Measurements from ENCODE around the gene DYNLT5.

Gene DYNLT5

DNA sequence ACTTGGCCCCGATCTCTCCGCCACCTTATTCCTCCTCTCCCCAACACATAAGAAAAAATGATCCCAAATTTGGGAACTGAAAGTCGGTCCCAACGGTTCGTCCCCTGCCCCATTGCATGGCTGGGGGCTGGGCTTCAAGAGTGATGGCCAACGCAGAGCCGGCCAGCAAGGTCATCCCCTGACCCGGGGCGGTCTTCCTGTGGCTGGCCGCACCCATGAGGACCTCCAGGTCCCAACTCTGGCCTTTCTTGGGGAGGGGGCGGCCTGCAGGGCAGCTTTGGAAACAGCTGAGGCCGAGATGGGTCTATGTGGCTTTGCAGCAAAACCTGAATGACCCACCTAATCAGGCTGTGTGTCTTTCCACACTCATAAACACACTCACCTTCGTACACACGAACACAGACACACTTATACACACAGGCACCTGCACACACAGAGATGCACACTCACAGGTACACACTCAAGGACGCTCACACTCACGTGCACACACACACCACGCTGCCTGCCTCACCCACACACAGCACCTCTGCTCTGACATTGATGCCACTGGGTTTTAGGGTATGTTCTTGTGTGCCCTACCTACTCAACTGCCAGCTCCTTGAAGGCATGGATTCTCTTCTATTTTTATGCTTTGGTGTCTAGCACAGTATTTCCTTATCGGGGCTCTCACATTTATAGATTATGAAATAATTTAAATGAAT lies 562 bp downstream of the DYNLT5 start:
- Histone ChIP-seq H3K4me3 (ENCODE audit: low read length) (peak overlapping the region; percentile 70), H3K9me3 (replicated peaks; ENCODE audit: low read length) (no peaks in the 10 kb centered on the region), H3K9ac (ENCODE audit: low read depth, low read length) (peak overlapping the region; percentile 71), H3K27me3 (ENCODE audit: control insufficient read depth, insufficient read depth, low read length) (no peaks in the 10 kb centered on the region), H3K4me1 (ENCODE audit: control insufficient read depth, insufficient read depth, low read length) (peaks cover 43% of the 10 kb centered on the region), H3K36me3 (ENCODE audit: insufficient read depth, low read length) (no peaks in the 10 kb centered on the region), H3K4me2 (ENCODE audit: low read length) (peak overlapping the region; percentile 90)

- no peaks in the 10 kb centered on the region for H3K27me3 ChIP-seq (ENCODE audit: control insufficient read depth, insufficient read depth, low read length)
- no peak overlapping the region for H3K4me3 ChIP-seq (ENCODE audit: low read length)
- no peaks in the 10 kb centered on the region for H3K36me3 ChIP-seq (ENCODE audit: insufficient read depth, low read length)
- H3K9ac ChIP-seq (ENCODE audit: low read depth, low read length): no peak overlapping the region
- peaks cover 3% of the 10 kb centered on the region for H3K4me1 ChIP-seq (ENCODE audit: control insufficient read depth, insufficient read depth, low read length)
- H3K4me2 ChIP-seq (ENCODE audit: low read length): no peak overlapping the region
- no peaks in the 10 kb centered on the region for H3K9me3 ChIP-seq (replicated peaks; ENCODE audit: low read length)
These were observed 5.5 kb downstream of the DYNLT5 start for GRCh38 chr1:66757722-66758240.

DNA sequence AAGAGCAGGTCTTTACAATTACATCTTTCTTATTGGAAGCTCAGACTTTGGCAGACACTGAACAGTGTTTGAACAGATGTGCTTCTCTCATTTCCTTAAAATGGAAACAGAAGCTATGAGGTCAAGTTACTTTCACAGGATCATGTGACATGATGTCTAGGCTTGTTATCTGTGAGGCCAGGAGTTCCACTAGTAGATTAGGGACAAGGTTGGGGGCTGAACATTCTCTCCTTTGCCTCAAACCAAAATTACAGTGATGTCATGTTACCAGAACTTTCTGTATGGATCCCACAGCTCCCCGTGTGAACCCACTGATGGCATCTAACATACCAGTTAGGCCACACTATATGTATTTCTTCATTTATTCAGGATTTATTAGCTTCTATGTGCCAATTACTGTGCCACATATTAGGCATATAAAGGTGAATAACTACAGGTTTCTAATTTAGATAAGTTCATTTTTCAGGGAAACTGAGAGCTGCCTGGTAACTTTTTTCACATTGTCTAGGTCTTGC lies 6.0 kb downstream of the DYNLT5 start:
- H3K9me3 ChIP-seq (replicated peaks; ENCODE audit: low read length): no peaks in the 10 kb centered on the region
- no peaks in the 10 kb centered on the region for H3K4me1 ChIP-seq (ENCODE audit: control insufficient read depth, insufficient read depth, low read length)
- no peak overlapping the region for H3K4me3 ChIP-seq (ENCODE audit: low read length)
- no peaks in the 10 kb centered on the region for H3K36me3 ChIP-seq (ENCODE audit: insufficient read depth, low read length)
- no peak overlapping the region for H3K9ac ChIP-seq (ENCODE audit: low read depth, low read length)
- no peaks in the 10 kb centered on the region for H3K27me3 ChIP-seq (ENCODE audit: control insufficient read depth, insufficient read depth, low read length)
- H3K4me2 ChIP-seq (ENCODE audit: low read length): no peak overlapping the region

DNA sequence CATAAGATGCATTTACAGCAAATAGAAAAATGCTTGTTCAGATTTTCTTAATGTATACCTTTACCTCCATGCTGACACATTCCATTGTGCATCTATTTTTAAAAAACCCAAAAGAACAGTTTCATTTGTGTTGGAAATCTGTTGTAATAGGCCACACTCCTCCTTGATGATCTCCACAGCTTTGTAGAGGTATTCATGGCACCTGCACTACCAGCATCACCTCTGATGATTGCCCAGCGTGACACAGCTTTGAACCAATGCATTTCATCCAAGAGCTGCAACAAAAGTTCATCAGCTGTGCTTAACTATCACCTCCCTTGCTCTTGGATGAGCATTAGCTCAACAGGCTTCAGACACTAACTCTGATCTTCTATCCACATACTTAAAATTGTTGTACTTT lies 8.2 kb downstream of the DYNLT5 start:
- no peaks in the 10 kb centered on the region for H3K9me3 ChIP-seq (replicated peaks; ENCODE audit: low read length)
- H3K4me2 ChIP-seq (ENCODE audit: low read length): no peak overlapping the region
- H3K27me3 ChIP-seq (ENCODE audit: control insufficient read depth, insufficient read depth, low read length): no peaks in the 10 kb centered on the region
- H3K4me1 ChIP-seq (ENCODE audit: control insufficient read depth, insufficient read depth, low read length): no peaks in the 10 kb centered on the region
- H3K4me3 ChIP-seq (ENCODE audit: low read length): no peak overlapping the region
- H3K36me3 ChIP-seq (ENCODE audit: insufficient read depth, low read length): no peaks in the 10 kb centered on the region
- H3K9ac ChIP-seq (ENCODE audit: low read depth, low read length): no peak overlapping the region

DNA sequence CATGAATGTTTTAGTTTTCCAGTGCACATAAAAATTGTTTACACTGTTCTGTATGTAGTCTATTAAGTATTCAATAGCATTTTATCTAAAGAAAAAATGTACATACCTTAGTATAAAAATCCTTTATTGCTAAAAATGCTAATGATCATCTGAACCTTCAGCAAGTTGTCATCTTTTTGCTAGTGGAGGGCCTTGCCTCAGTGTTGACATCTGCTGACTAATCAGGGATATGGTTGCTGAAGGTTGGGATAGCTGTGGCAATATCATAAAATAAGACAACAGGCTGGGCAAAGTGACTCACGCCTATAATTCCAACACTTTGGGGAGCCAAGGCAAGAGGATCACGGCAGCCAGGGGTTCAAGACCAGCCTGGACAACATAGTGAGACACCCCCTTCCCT lies 9.0 kb downstream of the DYNLT5 start:
- no peaks in the 10 kb centered on the region for H3K36me3 ChIP-seq (ENCODE audit: insufficient read depth, low read length)

GRCh38 chr1:66764994-66765578 lies 12.8 kb downstream of the DYNLT5 start:
- H3K9ac ChIP-seq (ENCODE audit: low read depth, low read length): no peak overlapping the region
- H3K4me2 ChIP-seq (ENCODE audit: low read length): no peak overlapping the region
- no peaks in the 10 kb centered on the region for H3K27me3 ChIP-seq (ENCODE audit: control insufficient read depth, insufficient read depth, low read length)
- no peak overlapping the region for H3K4me3 ChIP-seq (ENCODE audit: low read length)
- no peaks in the 10 kb centered on the region for H3K9me3 ChIP-seq (replicated peaks; ENCODE audit: low read length)
- no peaks in the 10 kb centered on the region for H3K4me1 ChIP-seq (ENCODE audit: control insufficient read depth, insufficient read depth, low read length)
- H3K36me3 ChIP-seq (ENCODE audit: insufficient read depth, low read length): no peaks in the 10 kb centered on the region

More for the DNA sequence above, 9.0 kb downstream of the DYNLT5 start:
- Histone ChIP-seq H3K4me2 (ENCODE audit: low read length) (no peak overlapping the region), H3K4me3 (ENCODE audit: low read length) (no peak overlapping the region), H3K9ac (ENCODE audit: low read depth, low read length) (no peak overlapping the region), H3K4me1 (ENCODE audit: control insufficient read depth, insufficient read depth, low read length) (no peaks in the 10 kb centered on the region), H3K27me3 (ENCODE audit: control insufficient read depth, insufficient read depth, low read length) (no peaks in the 10 kb centered on the region), H3K9me3 (replicated peaks; ENCODE audit: low read length) (no peaks in the 10 kb centered on the region)

DNA sequence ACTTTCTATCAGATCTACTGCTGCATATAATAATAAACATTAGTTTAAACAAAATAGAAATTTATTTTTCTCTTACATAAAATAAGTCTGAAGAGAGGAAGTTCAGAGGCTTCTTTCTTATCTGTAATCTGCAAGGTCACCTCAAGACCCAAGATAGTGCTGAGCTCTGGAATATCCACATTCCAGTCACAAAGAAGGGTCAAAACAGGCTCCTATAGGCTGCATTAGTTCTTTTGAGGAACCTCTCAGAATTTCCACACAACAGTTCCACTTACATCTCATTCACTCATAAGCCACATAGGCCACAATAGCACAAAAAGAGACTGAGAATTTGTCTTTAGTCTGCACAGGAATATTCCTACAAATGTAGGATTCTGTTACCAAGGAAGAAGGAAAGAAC lies 15.4 kb downstream of the DYNLT5 start:
- no peaks in the 10 kb centered on the region for H3K27me3 ChIP-seq (ENCODE audit: control insufficient read depth, insufficient read depth, low read length)

DNA sequence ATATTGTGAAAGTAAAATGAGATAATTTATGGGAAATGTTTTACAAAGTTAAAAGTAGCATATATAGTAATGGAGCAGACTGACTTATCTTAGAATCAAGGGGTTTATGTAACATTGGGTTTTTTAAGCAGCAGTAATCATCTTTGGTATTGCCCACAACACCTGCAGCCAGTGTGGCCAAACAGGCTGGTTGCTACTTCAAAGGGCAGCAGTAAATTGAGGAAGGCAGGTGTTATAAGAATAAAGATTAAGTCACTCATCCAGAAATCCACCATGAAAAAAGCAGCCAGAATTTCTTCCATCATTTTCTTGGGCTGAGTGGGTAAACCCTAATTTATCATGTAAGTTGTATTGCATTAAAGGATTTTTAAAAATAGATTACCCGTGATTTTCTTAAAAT lies 16.7 kb downstream of the DYNLT5 start:
- H3K36me3 ChIP-seq (ENCODE audit: insufficient read depth, low read length): no peaks in the 10 kb centered on the region
- H3K4me1 ChIP-seq (ENCODE audit: control insufficient read depth, insufficient read depth, low read length): no peaks in the 10 kb centered on the region
- H3K4me3 ChIP-seq (ENCODE audit: low read length): no peak overlapping the region
- H3K27me3 ChIP-seq (ENCODE audit: control insufficient read depth, insufficient read depth, low read length): no peaks in the 10 kb centered on the region
- no peaks in the 10 kb centered on the region for H3K9me3 ChIP-seq (replicated peaks; ENCODE audit: low read length)
- H3K9ac ChIP-seq (ENCODE audit: low read depth, low read length): no peak overlapping the region
- no peak overlapping the region for H3K4me2 ChIP-seq (ENCODE audit: low read length)

More for the DNA sequence above, 15.4 kb downstream of the DYNLT5 start:
- no peak overlapping the region for H3K4me3 ChIP-seq (ENCODE audit: low read length)
- no peaks in the 10 kb centered on the region for H3K36me3 ChIP-seq (ENCODE audit: insufficient read depth, low read length)
- H3K4me2 ChIP-seq (ENCODE audit: low read length): no peak overlapping the region
- no peaks in the 10 kb centered on the region for H3K4me1 ChIP-seq (ENCODE audit: control insufficient read depth, insufficient read depth, low read length)
- H3K9me3 ChIP-seq (replicated peaks; ENCODE audit: low read length): no peaks in the 10 kb centered on the region
- no peak overlapping the region for H3K9ac ChIP-seq (ENCODE audit: low read depth, low read length)

GRCh38 chr1:66769512-66770229 lies 17.4 kb downstream of the DYNLT5 start:
- H3K4me3 ChIP-seq (ENCODE audit: low read length): no peak overlapping the region
- H3K9me3 ChIP-seq (replicated peaks; ENCODE audit: low read length): no peaks in the 10 kb centered on the region
- no peak overlapping the region for H3K9ac ChIP-seq (ENCODE audit: low read depth, low read length)
- H3K36me3 ChIP-seq (ENCODE audit: insufficient read depth, low read length): no peaks in the 10 kb centered on the region
- no peaks in the 10 kb centered on the region for H3K27me3 ChIP-seq (ENCODE audit: control insufficient read depth, insufficient read depth, low read length)
- no peaks in the 10 kb centered on the region for H3K4me1 ChIP-seq (ENCODE audit: control insufficient read depth, insufficient read depth, low read length)
- peak overlapping the region; percentile 21 for H3K4me2 ChIP-seq (ENCODE audit: low read length)

GRCh38 chr1:66770240-66770639 lies 18.0 kb downstream of the DYNLT5 start:
- Histone ChIP-seq H3K4me1 (ENCODE audit: control insufficient read depth, insufficient read depth, low read length) (no peaks in the 10 kb centered on the region), H3K27me3 (ENCODE audit: control insufficient read depth, insufficient read depth, low read length) (no peaks in the 10 kb centered on the region), H3K4me3 (ENCODE audit: low read length) (no peak overlapping the region), H3K4me2 (ENCODE audit: low read length) (no peak overlapping the region), H3K9me3 (replicated peaks; ENCODE audit: low read length) (no peaks in the 10 kb centered on the region), H3K36me3 (ENCODE audit: insufficient read depth, low read length) (no peaks in the 10 kb centered on the region), H3K9ac (ENCODE audit: low read depth, low read length) (no peak overlapping the region)

- Histone ChIP-seq H3K9me3 (replicated peaks; ENCODE audit: low read length) (no peaks in the 10 kb centered on the region), H3K4me2 (ENCODE audit: low read length) (no peak overlapping the region), H3K36me3 (ENCODE audit: insufficient read depth, low read length) (no peaks in the 10 kb centered on the region), H3K9ac (ENCODE audit: low read depth, low read length) (no peak overlapping the region), H3K4me1 (ENCODE audit: control insufficient read depth, insufficient read depth, low read length) (no peaks in the 10 kb centered on the region), H3K27me3 (ENCODE audit: control insufficient read depth, insufficient read depth, low read length) (no peaks in the 10 kb centered on the region), H3K4me3 (ENCODE audit: low read length) (no peak overlapping the region)
These were observed 18.4 kb downstream of the DYNLT5 start for GRCh38 chr1:66770694-66771093.

All from skeletal muscle satellite cell (primary cell).